ENCODE measurements around the gene RPL7A.
A peak's percentile ranks its signal among the peaks of the same experiment; 100 is the strongest.

Gene RPL7A

GRCh38 chr9:133348718-133349573, 928 bp downstream of the RPL7A start:
- Histone ChIP-seq H3K79me2 (ENCODE audit: control insufficient read depth, insufficient read depth, low read length, unreplicated experiment) (peaks cover 49% of the 10 kb centered on the region), H3K4me3 (ENCODE audit: low read depth, low read length) (peak overlapping the region; percentile 99), H3K36me3 (ENCODE audit: insufficient read depth, low read length) (peaks cover 47% of the 10 kb centered on the region), H3K27ac (ENCODE audit: low read depth, low read length) (peak overlapping the region; percentile 93), H3K27me3 (ENCODE audit: insufficient read depth, low read length) (no peaks in the 10 kb centered on the region), H3K4me1 (ENCODE audit: control insufficient read depth, insufficient read depth, low read length, unreplicated experiment) (peaks cover 35% of the 10 kb centered on the region), H2AFZ (ENCODE audit: low read length, unreplicated experiment) (no peak overlapping the region)

- peaks cover 53% of the 10 kb centered on the region for H3K79me2 ChIP-seq (ENCODE audit: control insufficient read depth, insufficient read depth, low read length, unreplicated experiment)
- H3K27ac ChIP-seq (ENCODE audit: low read depth, low read length), result peak overlapping the region; percentile 93
- peak overlapping the region; percentile 99 for H3K4me3 ChIP-seq (ENCODE audit: low read depth, low read length)
- H2AFZ ChIP-seq (ENCODE audit: low read length, unreplicated experiment), result no peak overlapping the region
- peaks cover 40% of the 10 kb centered on the region for H3K4me1 ChIP-seq (ENCODE audit: control insufficient read depth, insufficient read depth, low read length, unreplicated experiment)
- H3K27me3 ChIP-seq (ENCODE audit: insufficient read depth, low read length), result no peaks in the 10 kb centered on the region
- H3K36me3 ChIP-seq (ENCODE audit: insufficient read depth, low read length), result peaks cover 44% of the 10 kb centered on the region
These were observed 2.1 kb downstream of the RPL7A start for GRCh38 chr9:133349965-133350616.

DNA sequence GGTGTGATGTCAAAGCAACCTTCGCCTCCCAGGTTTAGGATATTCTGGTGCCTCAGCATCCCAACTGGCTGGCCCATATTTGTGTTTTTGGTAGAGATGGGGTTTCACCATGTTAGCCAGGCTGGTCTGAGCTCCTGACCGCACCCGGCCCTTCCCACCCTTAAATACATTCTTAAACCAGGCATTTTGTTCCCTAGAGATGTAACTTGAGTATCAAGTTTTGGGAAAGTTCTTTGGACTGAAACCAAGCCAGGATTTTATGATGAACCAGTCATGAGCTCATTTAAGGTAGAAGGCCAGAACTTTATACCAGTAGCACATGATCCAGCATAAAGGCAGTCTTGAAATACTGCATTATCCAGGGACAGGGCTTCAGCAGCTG, 3.5 kb downstream of the RPL7A start:
- Histone ChIP-seq H2AFZ (ENCODE audit: low read length, unreplicated experiment) (no peak overlapping the region), H3K36me3 (ENCODE audit: insufficient read depth, low read length) (peaks cover 37% of the 10 kb centered on the region), H3K4me3 (ENCODE audit: low read depth, low read length) (no peak overlapping the region), H3K27me3 (ENCODE audit: insufficient read depth, low read length) (no peaks in the 10 kb centered on the region), H3K27ac (ENCODE audit: low read depth, low read length) (peak overlapping the region; percentile 93), H3K79me2 (ENCODE audit: control insufficient read depth, insufficient read depth, low read length, unreplicated experiment) (peaks cover 42% of the 10 kb centered on the region), H3K4me1 (ENCODE audit: control insufficient read depth, insufficient read depth, low read length, unreplicated experiment) (peaks cover 38% of the 10 kb centered on the region)

DNA sequence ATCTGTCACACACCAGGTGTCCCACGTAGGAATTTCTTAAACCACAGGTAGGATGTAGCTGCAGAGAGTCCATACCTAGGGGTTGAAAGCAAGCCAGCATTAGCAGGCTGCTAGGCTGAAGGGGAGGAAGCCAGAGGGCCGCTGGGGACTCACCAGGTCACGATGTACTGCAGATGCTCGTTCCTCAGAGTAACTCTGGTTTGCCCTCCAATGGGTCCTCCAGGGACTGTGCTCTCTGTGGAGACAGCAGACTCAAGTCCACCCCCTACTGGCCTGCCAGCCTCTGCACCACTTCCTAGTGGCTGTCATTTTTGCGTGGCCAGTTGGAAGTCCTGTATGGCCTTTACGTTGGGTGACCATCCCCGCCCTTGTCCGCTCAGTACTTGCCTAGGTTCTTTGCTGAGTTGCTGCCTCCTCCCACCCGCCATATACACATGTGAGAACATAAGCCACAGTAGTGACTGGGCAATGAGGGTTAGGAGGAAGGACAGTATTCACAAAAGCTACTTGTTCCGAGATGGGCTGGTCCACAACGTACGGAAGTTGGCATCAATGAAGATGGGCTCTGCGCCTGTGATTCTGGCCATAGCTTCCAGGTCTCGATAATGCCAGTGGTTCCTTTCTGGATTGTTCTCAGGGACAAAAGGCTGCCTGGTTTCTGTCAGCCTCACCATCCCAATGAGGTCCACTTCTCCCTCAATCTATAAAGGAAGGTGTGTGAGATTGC, 4.1 kb downstream of the RPL7A start:
- peaks cover 39% of the 10 kb centered on the region for H3K4me1 ChIP-seq (ENCODE audit: control insufficient read depth, insufficient read depth, low read length, unreplicated experiment)
- H2AFZ ChIP-seq (ENCODE audit: low read length, unreplicated experiment), result no peak overlapping the region
- H3K4me3 ChIP-seq (ENCODE audit: low read depth, low read length), result no peak overlapping the region
- H3K36me3 ChIP-seq (ENCODE audit: insufficient read depth, low read length), result peaks cover 37% of the 10 kb centered on the region
- no peaks in the 10 kb centered on the region for H3K27me3 ChIP-seq (ENCODE audit: insufficient read depth, low read length)
- H3K27ac ChIP-seq (ENCODE audit: low read depth, low read length), result peak overlapping the region; percentile 51
- H3K79me2 ChIP-seq (ENCODE audit: control insufficient read depth, insufficient read depth, low read length, unreplicated experiment), result peaks cover 40% of the 10 kb centered on the region

- Histone ChIP-seq H3K27ac (ENCODE audit: low read depth, low read length) (peak overlapping the region; percentile 19; the same call in 1 of the 2 replicates), H2AFZ (ENCODE audit: low read length, unreplicated experiment) (no peak overlapping the region), H3K36me3 (ENCODE audit: insufficient read depth, low read length) (peaks cover 37% of the 10 kb centered on the region), H3K4me1 (ENCODE audit: control insufficient read depth, insufficient read depth, low read length, unreplicated experiment) (peaks cover 45% of the 10 kb centered on the region), H3K4me3 (ENCODE audit: low read depth, low read length) (no peak overlapping the region), H3K79me2 (ENCODE audit: control insufficient read depth, insufficient read depth, low read length, unreplicated experiment) (peaks cover 47% of the 10 kb centered on the region), H3K27me3 (ENCODE audit: insufficient read depth, low read length) (no peaks in the 10 kb centered on the region)
These were observed 4.8 kb downstream of the RPL7A start for GRCh38 chr9:133352635-133353340.

GRCh38 chr9:133353548-133353947, 5.5 kb downstream of the RPL7A start:
- Histone ChIP-seq H3K4me3 (ENCODE audit: low read depth, low read length) (no peak overlapping the region), H3K79me2 (ENCODE audit: control insufficient read depth, insufficient read depth, low read length, unreplicated experiment) (peaks cover 42% of the 10 kb centered on the region), H3K36me3 (ENCODE audit: insufficient read depth, low read length) (peaks cover 36% of the 10 kb centered on the region), H3K27me3 (ENCODE audit: insufficient read depth, low read length) (no peaks in the 10 kb centered on the region), H2AFZ (ENCODE audit: low read length, unreplicated experiment) (no peak overlapping the region), H3K27ac (ENCODE audit: low read depth, low read length) (no peak overlapping the region), H3K4me1 (ENCODE audit: control insufficient read depth, insufficient read depth, low read length, unreplicated experiment) (peaks cover 45% of the 10 kb centered on the region)

- H3K79me2 ChIP-seq (ENCODE audit: control insufficient read depth, insufficient read depth, low read length, unreplicated experiment), result peaks cover 30% of the 10 kb centered on the region
- H3K4me3 ChIP-seq (ENCODE audit: low read depth, low read length), result peak overlapping the region; percentile 95; the same call in 1 of the 2 replicates
- peaks cover 24% of the 10 kb centered on the region for H3K36me3 ChIP-seq (ENCODE audit: insufficient read depth, low read length)
- no peak overlapping the region for H3K27ac ChIP-seq (ENCODE audit: low read depth, low read length)
- no peaks in the 10 kb centered on the region for H3K27me3 ChIP-seq (ENCODE audit: insufficient read depth, low read length)
- no peak overlapping the region for H2AFZ ChIP-seq (ENCODE audit: low read length, unreplicated experiment)
- peaks cover 39% of the 10 kb centered on the region for H3K4me1 ChIP-seq (ENCODE audit: control insufficient read depth, insufficient read depth, low read length, unreplicated experiment)
These were observed 6.7 kb downstream of the RPL7A start for GRCh38 chr9:133354766-133355165.

- H3K79me2 ChIP-seq (ENCODE audit: control insufficient read depth, insufficient read depth, low read length, unreplicated experiment), result peaks cover 19% of the 10 kb centered on the region
- H3K4me1 ChIP-seq (ENCODE audit: control insufficient read depth, insufficient read depth, low read length, unreplicated experiment), result peaks cover 28% of the 10 kb centered on the region
- peak overlapping the region; percentile 95 for H3K4me3 ChIP-seq (ENCODE audit: low read depth, low read length)
- H3K36me3 ChIP-seq (ENCODE audit: insufficient read depth, low read length), result peaks cover 12% of the 10 kb centered on the region
- peak overlapping the region; percentile 23; the same call in 1 of the 2 replicates for H3K27ac ChIP-seq (ENCODE audit: low read depth, low read length)
- H2AFZ ChIP-seq (ENCODE audit: low read length, unreplicated experiment), result no peak overlapping the region
- H3K27me3 ChIP-seq (ENCODE audit: insufficient read depth, low read length), result no peaks in the 10 kb centered on the region
These were observed 7.9 kb downstream of the RPL7A start for GRCh38 chr9:133355881-133356357.

DNA sequence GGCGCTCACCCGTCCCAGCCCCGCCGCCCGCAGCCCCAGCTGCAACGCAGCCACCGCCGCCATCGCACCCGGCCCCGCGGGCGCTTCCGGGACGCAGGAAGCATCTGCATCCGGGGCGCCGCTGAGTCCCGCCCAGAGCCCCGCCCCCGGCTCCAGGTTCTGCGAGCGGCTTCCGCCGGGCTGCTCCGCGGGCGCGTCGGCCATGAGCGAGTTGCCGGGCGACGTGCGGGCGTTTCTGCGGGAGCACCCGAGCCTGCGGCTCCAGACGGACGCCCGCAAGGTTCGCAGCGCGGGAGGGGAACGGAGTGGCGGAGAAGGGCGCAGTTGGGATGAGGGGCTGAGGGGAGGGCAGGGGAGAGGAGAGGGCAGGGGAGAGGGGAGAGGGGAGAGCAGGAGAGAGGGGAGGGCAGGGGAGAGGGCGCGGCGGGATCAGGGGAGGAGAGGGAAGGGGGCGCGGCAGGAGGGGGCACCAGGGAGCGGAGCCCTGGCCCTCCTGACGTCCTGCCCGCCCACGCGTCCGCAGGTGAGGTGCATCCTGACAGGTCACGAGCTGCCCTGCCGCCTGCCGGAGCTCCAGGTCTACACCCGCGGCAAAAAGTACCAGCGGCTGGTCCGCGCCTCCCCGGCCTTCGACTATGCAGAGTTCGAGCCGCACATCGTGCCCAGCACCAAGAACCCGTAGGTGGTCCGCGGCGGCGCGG, 8.5 kb downstream of the RPL7A start, which contains the start of the genes SURF1 and SURF2:
SURF1 (minus strand) TSS at position 97 of the 701 bp plus-strand sequence; CDS start at position 63, 34 bp downstream.
SURF2 (plus strand) TSS at position 160 of the 701 bp plus-strand sequence; CDS start at position 203, 43 bp downstream.
- Histone ChIP-seq H3K27ac (ENCODE audit: low read depth, low read length) (peak within 1 kb of the TSS; percentile 23; the same call in 1 of the 2 replicates), H2AFZ (ENCODE audit: low read length, unreplicated experiment) (peak within 1 kb of the TSS; percentile 30), H3K27me3 (ENCODE audit: insufficient read depth, low read length) (no peaks in the 10 kb centered on the region), H3K79me2 (ENCODE audit: control insufficient read depth, insufficient read depth, low read length, unreplicated experiment) (peaks cover 18% of the 10 kb centered on the region), H3K4me1 (ENCODE audit: control insufficient read depth, insufficient read depth, low read length, unreplicated experiment) (peaks cover 21% of the 10 kb centered on the region), H3K4me3 (ENCODE audit: low read depth, low read length) (peak within 1 kb of the TSS; percentile 95), H3K36me3 (ENCODE audit: insufficient read depth, low read length) (0 out of 2 replicates have a peak, but pooled peaks cover 7% of the 10 kb centered on the region)

All from ACC112 (cell line).